HEK293 (cell line): ENCODE measurements around the gene GPR15.

ENCODE experiments used
- CTCF ChIA-PET: fragments of 350-600 bp; formaldehyde crosslinking; extraction: SDS; loops from one replicate; lab custom pipeline; 2021; ENCODE audit warnings: antibody characterized with exemption; lab: Yijun Ruan, JAX
- POLR2A ChIA-PET: fragments of 300-600 bp; formaldehyde crosslinking; extraction: SDS; loops from one replicate; lab custom pipeline; 2020; ENCODE audit warnings: antibody characterized with exemption, inconsistent platforms; lab: Yijun Ruan, JAX
- H3K27ac ChIP-seq: fragments of 200-500 bp; sonication (Bioruptor generic); 2 replicates; pipeline ENCODE4 v1.5.1; 2014; ENCODE audit warnings: low read depth, low read length, control low read depth, inconsistent platforms; ENCODE audit errors: extremely low read depth
- H3K36me3 ChIP-seq, 2 experiments: fragments of 200-500 bp in 1 of 2; sonication (Bioruptor generic) in 1 of 2; 1 replicate in 1 of 2; 2 replicates in 1 of 2; pipeline ENCODE4 v1.5.1; 2014 to 2017; ENCODE audit warnings: inconsistent platforms in 2 of 2, low read length in 2 of 2; ENCODE audit not compliant: control insufficient read depth in 2 of 2, insufficient read depth in 1 of 2
- H3K4me1 ChIP-seq: fragments of 200-500 bp; sonication (Bioruptor generic); 2 replicates; pipeline ENCODE4 v1.5.1; 2014; ENCODE audit warnings: mild to moderate bottlenecking, low read length, inconsistent platforms; ENCODE audit not compliant: control insufficient read depth, insufficient read depth
- H3K4me3 ChIP-seq: 2 replicates; pipeline ENCODE4 v1.5.1; 2011; ENCODE audit warnings: low read depth, mild to moderate bottlenecking, control low read depth, low read length, moderate library complexity
- H3K9me3 ChIP-seq: fragments of 200-500 bp; sonication (Bioruptor generic); 2 replicates; pipeline ENCODE4 v1.5.1; 2014; ENCODE audit warnings: low read depth, low read length, inconsistent platforms; ENCODE audit not compliant: control insufficient read depth, insufficient read depth
- FEZF1 ChIP-seq: fragments of 450-650 bp; formaldehyde crosslinking; IDR thresholded peaks from 2 replicates; pipeline ENCODE4 v1.5.1; 2016; ENCODE audit warnings: missing biosample characterization, missing genetic modification characterization
- GFI1B ChIP-seq: fragments of 450-650 bp; formaldehyde crosslinking; IDR thresholded peaks from 2 replicates; pipeline ENCODE4 v1.5.1; 2016; ENCODE audit warnings: missing biosample characterization, missing genetic modification characterization
- REST ChIP-seq: fragments of 450-650 bp; formaldehyde crosslinking; IDR thresholded peaks from 2 replicates; pipeline ENCODE4 v1.5.1; 2016; ENCODE audit warnings: missing biosample characterization, missing genetic modification characterization
- SETDB1 ChIP-seq: IDR thresholded peaks from one replicate; pipeline ENCODE4 v1.6.1; 2017; ENCODE audit warnings: mild to moderate bottlenecking, low read length, moderate library complexity, mixed read lengths; ENCODE audit not compliant: insufficient read length
- YY1 ChIP-seq: fragments of 450-650 bp; formaldehyde crosslinking; IDR thresholded peaks from 2 replicates; pipeline ENCODE4 v1.5.1; 2018; ENCODE audit warnings: missing biosample characterization, missing genetic modification characterization
- ZIC2 ChIP-seq: fragments of 450-650 bp; formaldehyde crosslinking; IDR thresholded peaks from 2 replicates; pipeline ENCODE4 v1.5.1; 2016; ENCODE audit warnings: missing biosample characterization, missing genetic modification characterization
- ZNF121 ChIP-seq: fragments of 450-650 bp; formaldehyde crosslinking; IDR thresholded peaks from 2 replicates; pipeline ENCODE4 v1.5.1; 2016; ENCODE audit warnings: missing biosample characterization, missing genetic modification characterization
- ZNF292 ChIP-seq: fragments of 450-650 bp; formaldehyde crosslinking; IDR thresholded peaks from 2 replicates; pipeline ENCODE4 v1.5.1; 2016; ENCODE audit warnings: low read depth, missing biosample characterization, missing genetic modification characterization, borderline replicate concordance
- ZNF324 ChIP-seq: fragments of 450-650 bp; formaldehyde crosslinking; IDR thresholded peaks from 2 replicates; pipeline ENCODE4 v1.5.1; 2016; ENCODE audit warnings: missing biosample characterization, missing genetic modification characterization
- ZNF335 ChIP-seq: fragments of 450-650 bp; formaldehyde crosslinking; conservative IDR thresholded peaks from 2 replicates; pipeline ENCODE4 v1.5.1; 2016; ENCODE audit warnings: missing biosample characterization, missing genetic modification characterization
- ZNF596 ChIP-seq: fragments of 450-650 bp; IDR thresholded peaks from 2 replicates; pipeline ENCODE4 v1.5.0; 2018; ENCODE audit warnings: missing biosample characterization, mild to moderate bottlenecking, missing genetic modification characterization, moderate library complexity
- ZNF610 ChIP-seq: fragments of 450-650 bp; formaldehyde crosslinking; IDR thresholded peaks from 2 replicates; pipeline ENCODE4 v1.5.1; 2016; ENCODE audit warnings: missing biosample characterization, missing genetic modification characterization, borderline replicate concordance
- ZNF830 ChIP-seq: fragments of 450-650 bp; IDR thresholded peaks from 2 replicates; pipeline ENCODE4 v1.5.0; 2018; ENCODE audit warnings: missing biosample characterization, missing genetic modification characterization, low read depth, mild to moderate bottlenecking, moderate library complexity
- ZNF837 ChIP-seq: fragments of 450-650 bp; formaldehyde crosslinking; IDR thresholded peaks from 2 replicates; pipeline ENCODE4 v1.5.1; 2016; ENCODE audit warnings: missing biosample characterization, missing genetic modification characterization
- TF ChIP-seq, protein P1 (sequence below): fragments of 450-650 bp; formaldehyde crosslinking; IDR thresholded peaks from 2 replicates; pipeline ENCODE4 v1.5.1; 2016; ENCODE audit warnings: missing biosample characterization, missing genetic modification characterization
- TF ChIP-seq, protein P2 (sequence below): fragments of 450-650 bp; formaldehyde crosslinking; IDR thresholded peaks from 2 replicates; pipeline ENCODE4 v1.5.1; 2016; ENCODE audit warnings: missing biosample characterization, missing genetic modification characterization
- TF ChIP-seq, protein P3 (sequence below): fragments of 450-650 bp; formaldehyde crosslinking; IDR thresholded peaks from 2 replicates; pipeline ENCODE4 v1.5.1; 2016; ENCODE audit warnings: missing biosample characterization, missing genetic modification characterization, borderline replicate concordance

Gene GPR15

DNA sequence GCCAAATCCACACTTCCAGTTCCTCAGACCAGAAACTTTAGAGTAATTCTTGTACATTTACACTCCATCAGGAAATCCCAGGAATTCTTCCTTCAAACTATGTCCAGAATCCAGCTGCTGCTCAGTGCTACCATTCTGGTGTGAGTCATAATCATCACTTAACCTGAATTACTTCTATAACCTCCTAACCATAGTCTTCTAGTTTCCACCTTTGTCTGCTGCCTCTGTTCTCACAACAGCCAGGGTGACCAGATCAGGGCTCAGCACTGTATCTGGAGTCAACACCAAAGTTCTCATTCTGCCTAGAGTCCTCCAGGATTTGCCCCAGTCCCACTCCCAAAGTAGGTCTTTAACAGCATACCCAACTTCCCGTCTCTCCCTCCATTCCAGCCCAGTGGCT, 12.4 kb upstream of the GPR15 start (continued):
- TF ChIP-seq, protein P1, sequence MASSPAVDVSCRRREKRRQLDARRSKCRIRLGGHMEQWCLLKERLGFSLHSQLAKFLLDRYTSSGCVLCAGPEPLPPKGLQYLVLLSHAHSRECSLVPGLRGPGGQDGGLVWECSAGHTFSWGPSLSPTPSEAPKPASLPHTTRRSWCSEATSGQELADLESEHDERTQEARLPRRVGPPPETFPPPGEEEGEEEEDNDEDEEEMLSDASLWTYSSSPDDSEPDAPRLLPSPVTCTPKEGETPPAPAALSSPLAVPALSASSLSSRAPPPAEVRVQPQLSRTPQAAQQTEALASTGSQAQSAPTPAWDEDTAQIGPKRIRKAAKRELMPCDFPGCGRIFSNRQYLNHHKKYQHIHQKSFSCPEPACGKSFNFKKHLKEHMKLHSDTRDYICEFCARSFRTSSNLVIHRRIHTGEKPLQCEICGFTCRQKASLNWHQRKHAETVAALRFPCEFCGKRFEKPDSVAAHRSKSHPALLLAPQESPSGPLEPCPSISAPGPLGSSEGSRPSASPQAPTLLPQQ (tag by site-specific recombination): no peak
- TF ChIP-seq ZNF292 (no peak), ZNF596 (tag by site-specific recombination) (no peak)

DNA sequence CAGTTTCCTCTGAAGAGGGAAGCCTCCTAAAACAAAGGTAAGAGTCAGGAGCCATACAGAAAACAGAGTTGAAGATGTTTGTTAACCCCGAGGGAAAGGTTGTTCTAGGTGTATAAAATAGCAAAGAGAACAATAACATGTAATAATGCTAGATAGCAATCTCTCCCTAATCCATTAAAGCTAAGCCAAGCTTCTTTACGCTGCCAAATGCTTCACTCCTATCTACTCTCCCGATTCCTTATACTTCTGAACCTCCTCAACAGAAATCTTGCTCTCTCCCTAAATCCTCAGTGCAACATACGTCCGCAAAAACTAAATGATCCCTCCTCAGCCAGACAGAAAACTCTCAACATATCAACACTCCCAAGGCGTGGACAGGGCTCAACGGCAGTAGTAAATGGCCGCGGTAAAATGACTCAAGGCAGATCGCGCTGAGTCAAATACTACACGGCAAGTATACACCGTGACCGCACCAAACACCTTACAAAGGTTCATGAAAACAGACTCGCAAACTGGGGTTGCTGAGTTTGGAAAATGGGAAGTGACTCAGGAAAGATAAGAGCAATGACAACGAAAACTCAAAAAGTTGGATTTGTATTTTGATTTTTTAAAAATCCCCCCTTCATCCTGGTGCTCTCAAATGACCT, 9.8 kb upstream of the GPR15 start:
- TF ChIP-seq REST (tag by site-specific recombination): peak; percentile 73; the same call in 1 of the 2 replicates
- TF ChIP-seq, protein P2, sequence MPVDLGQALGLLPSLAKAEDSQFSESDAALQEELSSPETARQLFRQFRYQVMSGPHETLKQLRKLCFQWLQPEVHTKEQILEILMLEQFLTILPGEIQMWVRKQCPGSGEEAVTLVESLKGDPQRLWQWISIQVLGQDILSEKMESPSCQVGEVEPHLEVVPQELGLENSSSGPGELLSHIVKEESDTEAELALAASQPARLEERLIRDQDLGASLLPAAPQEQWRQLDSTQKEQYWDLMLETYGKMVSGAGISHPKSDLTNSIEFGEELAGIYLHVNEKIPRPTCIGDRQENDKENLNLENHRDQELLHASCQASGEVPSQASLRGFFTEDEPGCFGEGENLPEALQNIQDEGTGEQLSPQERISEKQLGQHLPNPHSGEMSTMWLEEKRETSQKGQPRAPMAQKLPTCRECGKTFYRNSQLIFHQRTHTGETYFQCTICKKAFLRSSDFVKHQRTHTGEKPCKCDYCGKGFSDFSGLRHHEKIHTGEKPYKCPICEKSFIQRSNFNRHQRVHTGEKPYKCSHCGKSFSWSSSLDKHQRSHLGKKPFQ (tag by site-specific recombination): no peak
- peak; percentile 86 for TF ChIP-seq ZNF335 (tag by site-specific recombination)
- TF ChIP-seq YY1 (tag by site-specific recombination): 0 out of 2 replicates have a peak, but pooled peaks have one; percentile 5
- peaks cover 0 to 42% of the 10 kb centered on the region in 2 experiments; a peak in 2 of 3 replicates for H3K36me3 ChIP-seq
- H3K4me1 ChIP-seq: peaks cover 2% of the 10 kb centered on the region; the same call in 1 of the 2 replicates
- H3K27ac ChIP-seq: peak overlapping the region; percentile 56; the same call in 1 of the 2 replicates
- peak overlapping the region; percentile 87 for H3K4me3 ChIP-seq
- POLR2A ChIA-PET: interaction anchor here (0.9 to 1.1 kb wide), 3 partner anchors 11 to 48 kb away, joined by 3 read pairs; no protein-coding TSS in a partner anchor
- H3K9me3 ChIP-seq: no peaks in the 10 kb centered on the region
- CTCF ChIA-PET: no interaction called here

GRCh38 chr3:98522544-98523281, 9.1 kb upstream of the GPR15 start, which contains the start of gene CLDND1:
CLDND1 (minus strand) TSS chr3:98522902; CDS start chr3:98521424, 1,478 bp downstream.
- ChIA-PET POLR2A (interaction anchor here (0.7 to 1.1 kb wide), 7 partner anchors 9 to 584 kb away, joined by 3 to 4 read pairs (median 3); partner anchors contain the start of gene DCBLD2), CTCF (interaction anchor here (0.5 to 0.9 kb wide), 2 partner anchors 31 to 82 kb away, joined by 3 read pairs; no protein-coding TSS in a partner anchor)
- Histone ChIP-seq H3K27ac (peak within 1 kb of the TSS; percentile 56), H3K4me3 (peak within 1 kb of the TSS; percentile 87), H3K9me3 (no peaks in the 10 kb centered on the region), H3K36me3 (peaks cover 0 to 36% of the 10 kb centered on the region in 2 experiments; a peak in 2 of 3 replicates), H3K4me1 (peaks cover 2% of the 10 kb centered on the region; the same call in 1 of the 2 replicates)
- TF ChIP-seq ZNF121 (tag by site-specific recombination) (no peak), ZNF610 (0 out of 2 replicates have a peak, but pooled peaks have one; percentile 16), GFI1B (no peak), ZNF292 (no peak), ZNF830 (tag by site-specific recombination) (no peak), ZNF837 (tag by site-specific recombination) (no peak), FEZF1 (no peak), SETDB1 (no peak), ZIC2 (tag by site-specific recombination) (no peak), ZNF324 (tag by site-specific recombination) (0 out of 2 replicates have a peak, but pooled peaks have one; percentile 31)
- TF ChIP-seq, protein P3, sequence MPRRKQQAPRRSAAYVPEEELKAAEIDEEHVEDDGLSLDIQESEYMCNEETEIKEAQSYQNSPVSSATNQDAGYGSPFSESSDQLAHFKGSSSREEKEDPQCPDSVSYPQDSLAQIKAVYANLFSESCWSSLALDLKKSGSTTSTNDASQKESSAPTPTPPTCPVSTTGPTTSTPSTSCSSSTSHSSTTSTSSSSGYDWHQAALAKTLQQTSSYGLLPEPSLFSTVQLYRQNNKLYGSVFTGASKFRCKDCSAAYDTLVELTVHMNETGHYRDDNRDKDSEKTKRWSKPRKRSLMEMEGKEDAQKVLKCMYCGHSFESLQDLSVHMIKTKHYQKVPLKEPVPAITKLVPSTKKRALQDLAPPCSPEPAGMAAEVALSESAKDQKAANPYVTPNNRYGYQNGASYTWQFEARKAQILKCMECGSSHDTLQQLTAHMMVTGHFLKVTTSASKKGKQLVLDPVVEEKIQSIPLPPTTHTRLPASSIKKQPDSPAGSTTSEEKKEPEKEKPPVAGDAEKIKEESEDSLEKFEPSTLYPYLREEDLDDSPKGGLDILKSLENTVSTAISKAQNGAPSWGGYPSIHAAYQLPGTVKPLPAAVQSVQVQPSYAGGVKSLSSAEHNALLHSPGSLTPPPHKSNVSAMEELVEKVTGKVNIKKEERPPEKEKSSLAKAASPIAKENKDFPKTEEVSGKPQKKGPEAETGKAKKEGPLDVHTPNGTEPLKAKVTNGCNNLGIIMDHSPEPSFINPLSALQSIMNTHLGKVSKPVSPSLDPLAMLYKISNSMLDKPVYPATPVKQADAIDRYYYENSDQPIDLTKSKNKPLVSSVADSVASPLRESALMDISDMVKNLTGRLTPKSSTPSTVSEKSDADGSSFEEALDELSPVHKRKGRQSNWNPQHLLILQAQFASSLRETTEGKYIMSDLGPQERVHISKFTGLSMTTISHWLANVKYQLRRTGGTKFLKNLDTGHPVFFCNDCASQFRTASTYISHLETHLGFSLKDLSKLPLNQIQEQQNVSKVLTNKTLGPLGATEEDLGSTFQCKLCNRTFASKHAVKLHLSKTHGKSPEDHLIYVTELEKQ (tag by site-specific recombination): no peak
